Esophagus mucosa (tissue), 1 donor: ENCODE data around the gene CPEB1. TPM values are rescaled to one million over a fixed set of nuclear protein-coding genes. Genes with fewer than 3 reads are reported as not detected.
A peak's percentile ranks its signal among the peaks of the same experiment; 100 is the strongest.
"Not testable (repeated sequence)": the region's sequence is repeated elsewhere in the genome, so short reads cannot be mapped to it uniquely, and the experiment has no call there.

ENCODE experiments used
- ATAC-seq: fragments of 200-7000 bp; cut with Tn5 transposase; one replicate; pipeline ENCODE4 v1.9.1; 2020
- total RNA-seq: library from RNA; stranded (reverse); gene quantifications from one replicate; pipeline ENCODE4 v1.2.4, GENCODE V29; 2023
- donor health status: DM: yes; HTN: yes; CAD: no.

CPEB1 gene
- total RNA-seq, 1 donor from 2014 or later, result 0.12 TPM

DNA sequence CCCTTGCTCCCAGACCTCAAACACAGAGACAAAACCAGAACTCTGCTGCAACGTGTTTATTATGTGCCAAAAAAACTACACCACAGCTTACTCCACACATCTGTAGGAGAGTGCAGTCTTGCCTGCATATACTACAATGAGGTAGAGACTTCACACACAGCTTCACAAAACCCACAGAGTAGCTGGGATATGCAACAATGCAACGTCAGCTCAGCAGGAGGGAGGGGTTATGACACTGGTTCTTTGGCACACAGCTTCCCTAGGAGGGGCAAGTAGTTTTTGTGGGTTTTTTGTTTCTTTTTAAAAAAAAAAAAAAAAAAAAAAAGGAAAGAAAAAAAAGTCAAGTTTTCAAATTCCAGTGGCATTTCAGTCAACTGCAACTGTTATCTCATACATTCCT is 104.0 kb downstream of the CPEB1 start:
- no peak for ATAC-seq

DNA sequence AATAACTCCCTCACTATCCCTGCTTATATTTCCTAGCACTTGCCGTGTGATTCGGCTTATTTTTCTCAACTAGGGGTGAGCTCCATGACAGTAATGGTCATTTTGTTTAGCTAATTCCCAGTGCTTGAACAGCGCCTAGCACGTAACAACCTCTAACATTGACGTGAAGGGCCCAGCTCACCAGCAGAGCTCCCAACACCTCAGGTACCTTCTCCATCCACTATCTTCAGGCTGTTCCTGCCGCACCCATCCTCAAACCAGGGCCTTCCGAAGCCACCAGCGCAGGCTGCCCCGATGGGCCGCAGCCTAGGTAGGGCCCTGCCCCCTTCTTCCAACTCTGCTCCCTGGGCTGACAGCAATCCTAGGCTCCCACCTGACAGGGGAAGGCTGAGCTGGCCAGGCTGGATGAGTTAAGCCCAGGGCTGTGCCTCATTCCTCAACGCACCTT is 106.2 kb downstream of the CPEB1 start:
- ATAC-seq, result peak; percentile 38

DNA sequence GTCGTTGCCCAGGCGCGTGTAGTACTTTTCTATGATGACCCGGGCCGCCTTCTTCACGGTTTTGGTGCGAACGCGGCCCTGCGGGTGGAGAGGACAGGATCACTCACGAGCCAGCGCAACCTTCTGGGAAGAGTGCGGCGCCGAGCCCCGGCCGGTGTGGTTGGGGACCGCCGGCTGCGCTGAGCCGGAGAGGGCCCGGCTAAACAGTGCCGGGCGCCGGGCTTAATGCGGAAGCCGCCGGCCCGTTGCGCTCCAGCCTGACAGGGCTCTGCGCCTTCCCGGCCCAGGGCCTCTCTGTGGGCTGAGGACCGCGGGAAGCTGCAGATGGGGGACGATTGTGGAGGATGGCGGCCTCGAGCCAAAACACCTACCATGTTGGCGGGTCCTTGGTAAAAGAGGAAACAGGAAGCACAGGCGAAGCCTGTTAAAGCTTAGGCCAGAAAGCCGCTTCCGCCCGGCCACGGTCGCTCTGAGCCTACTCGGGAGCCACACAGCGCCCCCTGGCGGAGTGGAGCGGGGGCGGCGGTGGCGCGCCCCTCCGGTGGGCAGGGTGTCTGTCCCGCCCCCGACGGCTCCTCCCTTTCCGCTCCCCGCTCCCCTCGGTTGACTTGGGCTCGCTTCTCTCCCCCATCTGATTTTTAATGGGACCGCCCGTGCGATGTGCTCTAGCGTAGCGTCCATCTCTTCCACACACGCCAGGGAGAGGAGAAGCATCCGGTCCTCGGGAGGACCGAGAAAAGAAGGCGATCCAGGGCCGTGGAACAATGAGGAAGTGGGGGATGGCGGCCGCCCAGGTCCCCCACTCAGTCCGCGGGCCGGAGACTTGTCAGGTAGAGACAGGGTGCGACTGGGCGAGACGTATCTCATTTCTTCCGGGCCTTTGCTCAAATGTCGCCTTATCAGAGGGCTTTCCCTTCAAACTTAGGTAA is 106.8 kb downstream of the CPEB1 start, which contains the start of gene RPS17:
TSS of gene RPS17 (minus strand) at position 403 of the 929 bp plus-strand sequence. CDS start at position 374, 29 bp downstream.
- ATAC-seq, result peak; percentile 97

DNA sequence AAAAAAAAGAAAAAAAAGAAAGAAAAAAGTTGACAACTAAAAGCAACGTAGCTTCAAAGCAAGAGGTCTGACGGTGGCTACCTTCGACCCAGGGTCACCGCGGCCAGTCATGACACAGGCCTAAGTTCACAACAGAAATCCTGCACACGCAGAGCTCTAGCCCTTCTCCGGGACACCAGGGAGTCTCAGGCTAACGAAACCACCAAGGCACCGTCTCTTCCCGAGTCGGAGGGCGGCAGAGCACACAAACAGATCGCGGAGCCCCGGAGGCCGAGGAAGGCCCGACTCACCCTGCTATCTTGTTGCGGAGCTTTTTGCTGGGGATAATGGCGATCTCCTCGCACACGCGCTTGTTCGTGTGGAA is 107.5 kb downstream of the CPEB1 start:
- ATAC-seq, result peak; percentile 3

DNA sequence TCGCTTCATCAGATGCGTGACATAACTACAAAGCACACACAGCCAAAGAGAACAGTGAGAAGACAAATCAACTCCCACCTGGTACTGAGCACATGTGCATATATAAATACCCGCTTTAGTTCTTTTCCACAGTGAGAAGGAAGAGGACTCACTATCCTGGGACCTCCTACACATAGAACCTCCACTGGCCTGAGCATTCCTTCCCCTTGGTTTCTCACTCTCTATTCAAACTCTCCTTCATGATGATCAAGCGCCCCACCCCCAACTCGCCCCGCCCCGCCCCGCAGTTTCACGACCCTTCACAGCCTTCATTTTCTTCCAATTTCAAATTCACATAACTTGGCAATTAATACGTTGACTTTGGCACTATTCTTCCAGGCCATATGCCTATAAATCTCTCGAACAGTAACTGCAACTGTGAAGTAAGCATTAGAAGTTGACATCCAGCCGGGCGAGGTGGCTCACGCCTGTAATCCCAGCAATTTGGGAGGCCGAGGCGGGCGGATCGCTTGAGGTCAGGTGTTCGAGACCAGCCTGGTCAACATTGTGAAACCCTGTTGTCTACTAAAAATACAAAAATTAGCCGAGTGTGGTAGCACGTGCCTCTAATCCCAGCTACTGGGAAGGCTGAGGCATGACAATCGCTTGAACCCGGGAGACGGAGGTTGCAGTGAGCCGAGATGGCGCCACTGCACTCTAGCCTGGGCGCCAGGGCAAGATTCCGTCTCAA is 108.0 kb downstream of the CPEB1 start:
- no peak for ATAC-seq

DNA sequence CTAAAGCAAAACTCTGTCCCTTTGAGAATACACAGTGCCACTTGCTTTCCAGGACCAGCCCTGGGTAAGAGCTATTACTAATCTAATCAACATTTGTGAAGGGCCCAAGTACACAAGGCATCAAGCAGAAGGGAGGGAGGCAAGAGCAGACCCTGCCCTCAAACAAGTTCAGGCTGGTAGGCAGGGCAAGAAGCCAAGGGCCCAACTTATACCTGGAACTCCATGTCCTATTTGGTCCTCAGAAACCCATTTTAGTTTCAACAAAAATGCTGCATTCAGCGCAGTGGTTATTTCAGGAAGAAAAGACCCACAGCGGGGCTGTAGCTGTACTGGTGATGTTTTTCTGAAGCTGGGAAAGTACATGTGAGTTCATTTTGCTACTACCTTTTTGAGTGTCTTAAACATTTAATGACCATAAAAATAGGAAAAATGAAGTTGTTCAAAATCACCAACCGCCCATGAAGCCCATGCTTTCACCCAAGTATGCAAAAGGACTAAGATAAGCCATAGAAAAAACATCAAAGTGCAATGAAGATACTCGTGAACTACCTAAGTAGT is 109.7 kb downstream of the CPEB1 start:
- no peak for ATAC-seq

DNA sequence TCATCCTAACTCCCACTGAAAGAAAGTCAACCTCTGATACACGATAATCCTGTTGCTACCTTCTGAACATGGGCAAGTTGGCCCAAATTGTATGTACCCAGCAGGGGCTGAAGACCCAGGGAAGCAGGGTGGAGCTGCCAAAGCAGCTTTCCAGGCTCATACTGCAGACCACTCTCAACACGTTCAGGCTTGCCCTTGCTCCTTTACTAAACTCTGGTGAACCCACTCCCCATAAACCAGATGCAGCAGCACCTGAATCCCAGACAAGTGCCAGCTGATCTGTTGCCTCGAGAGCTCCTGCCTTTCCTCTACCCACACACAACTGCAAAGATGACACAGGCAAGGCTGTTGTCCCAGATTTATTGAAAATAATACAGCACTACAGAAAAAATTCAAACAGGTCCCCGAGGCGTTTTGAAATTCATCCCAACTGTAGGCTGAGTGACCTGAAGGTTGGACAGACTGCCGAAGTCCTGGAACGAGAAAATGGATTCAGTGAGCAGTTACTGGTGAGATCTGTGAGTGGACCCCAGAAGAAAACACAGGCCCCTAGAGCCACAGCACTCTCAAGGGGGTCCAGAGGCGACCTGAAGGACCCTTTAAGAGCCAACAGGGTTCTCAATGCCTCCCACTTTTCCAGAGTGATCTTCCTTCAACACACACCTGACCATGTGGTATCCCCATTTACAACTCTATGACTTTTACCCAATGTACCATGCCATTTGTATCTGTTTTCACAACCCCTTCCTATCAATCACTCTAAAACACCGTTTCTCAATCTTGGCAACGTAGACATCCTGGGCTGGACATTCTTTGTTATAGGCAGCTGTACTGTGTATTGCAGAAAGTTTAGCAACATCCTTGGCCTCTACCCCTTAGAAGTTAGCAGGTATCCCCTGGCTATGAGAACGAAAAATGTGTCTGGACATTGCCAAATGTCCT is 110.5 kb downstream of the CPEB1 start:
- ATAC-seq, result no peak

DNA sequence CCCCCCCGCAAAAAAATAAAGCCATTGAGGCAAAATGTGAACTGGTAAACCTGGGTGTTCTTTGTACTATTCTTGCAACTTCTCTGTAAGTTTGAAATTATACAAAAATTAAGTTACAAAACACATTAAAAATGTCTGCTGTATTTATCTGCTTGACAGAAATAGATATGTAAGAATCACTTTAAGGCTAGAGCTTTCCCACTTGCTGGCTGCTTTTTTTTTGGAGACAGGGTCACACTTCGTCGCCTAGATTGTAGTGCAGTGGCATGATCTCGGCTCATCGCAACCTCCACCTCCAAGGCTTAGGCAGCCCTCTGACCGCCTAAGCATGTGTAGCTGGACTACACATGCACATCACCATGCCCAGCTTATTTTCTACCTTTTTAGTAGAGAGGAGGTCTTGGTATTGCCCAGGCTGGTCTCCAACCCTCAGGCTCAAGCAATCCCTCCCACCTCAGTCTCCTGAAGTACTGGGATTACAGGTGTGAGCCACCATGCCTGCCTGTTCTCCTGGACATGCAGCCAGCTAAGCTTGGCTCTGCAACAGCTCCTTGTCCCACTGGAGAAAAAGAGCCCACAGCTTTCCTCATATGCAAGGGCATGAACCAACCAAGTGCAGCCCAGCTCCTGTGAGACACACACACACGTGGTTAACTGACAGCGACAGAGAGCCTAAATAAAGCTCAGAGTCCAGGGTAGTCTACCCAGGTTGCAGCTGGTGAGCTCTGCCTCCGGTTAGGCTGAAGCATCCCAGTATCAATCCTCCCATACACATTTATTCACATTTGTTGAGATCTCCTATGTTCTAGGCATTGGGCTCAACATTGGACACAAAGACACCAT is 111.4 kb downstream of the CPEB1 start:
- ATAC-seq, result no peak

DNA sequence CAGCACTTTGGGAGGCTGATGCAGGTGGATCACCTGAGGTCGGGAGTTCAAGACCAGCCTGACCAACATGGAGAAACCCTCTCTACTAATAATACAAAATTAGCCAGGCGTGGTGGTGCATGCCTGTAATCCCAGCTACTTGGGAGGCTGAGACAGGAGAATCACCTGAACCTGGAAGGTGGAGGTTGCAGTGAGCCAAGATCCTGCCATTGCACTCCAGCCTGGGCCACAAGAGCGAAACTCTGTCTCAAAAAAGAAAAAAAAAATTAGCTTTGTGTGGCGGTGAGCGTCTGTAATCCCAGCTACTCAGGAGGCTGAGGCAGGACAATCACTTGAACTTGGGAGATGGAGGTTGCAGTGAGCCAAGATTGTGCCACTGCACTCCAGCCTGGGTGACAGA is 112.0 kb downstream of the CPEB1 start:
- ATAC-seq, result not testable (repeated sequence)

DNA sequence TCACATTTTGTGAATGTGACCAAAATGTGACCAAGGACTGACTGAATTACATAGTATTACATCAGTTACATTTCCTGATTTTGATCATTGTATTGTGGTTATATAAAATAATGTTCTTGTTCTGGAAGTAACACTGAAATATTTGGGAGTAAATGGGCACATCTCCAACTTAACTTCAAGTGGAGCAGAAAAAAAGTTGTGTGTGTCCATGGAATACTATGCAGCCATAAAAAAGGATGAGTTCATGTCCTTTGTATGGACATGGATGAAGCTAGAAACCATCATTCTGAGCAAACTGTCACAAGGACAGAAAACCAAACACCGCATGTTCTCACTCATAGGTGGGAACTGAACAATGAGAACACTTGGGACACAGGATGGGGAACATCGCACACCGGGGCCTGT is 112.7 kb downstream of the CPEB1 start:
- not testable (repeated sequence) for ATAC-seq

DNA sequence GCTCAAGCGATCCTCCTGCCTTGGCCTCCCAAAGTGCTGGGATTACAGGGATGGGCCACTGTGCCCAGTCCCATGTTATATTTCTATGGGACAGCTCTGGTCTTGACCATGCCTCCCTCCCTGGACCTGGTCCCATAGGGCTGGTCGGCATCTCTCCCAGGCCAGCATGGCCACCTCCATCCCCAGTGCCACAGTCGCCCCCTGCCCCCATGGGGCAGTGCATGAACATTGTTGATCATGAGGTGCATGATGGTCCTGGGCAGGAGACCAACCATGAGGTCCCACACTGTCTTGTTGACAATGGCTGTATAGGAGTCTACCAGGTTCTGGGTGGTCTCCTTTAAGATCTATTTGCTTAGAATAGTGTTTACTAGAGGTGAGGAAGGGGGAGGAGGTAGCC is 113.4 kb downstream of the CPEB1 start:
- peak; percentile 2 for ATAC-seq

DNA sequence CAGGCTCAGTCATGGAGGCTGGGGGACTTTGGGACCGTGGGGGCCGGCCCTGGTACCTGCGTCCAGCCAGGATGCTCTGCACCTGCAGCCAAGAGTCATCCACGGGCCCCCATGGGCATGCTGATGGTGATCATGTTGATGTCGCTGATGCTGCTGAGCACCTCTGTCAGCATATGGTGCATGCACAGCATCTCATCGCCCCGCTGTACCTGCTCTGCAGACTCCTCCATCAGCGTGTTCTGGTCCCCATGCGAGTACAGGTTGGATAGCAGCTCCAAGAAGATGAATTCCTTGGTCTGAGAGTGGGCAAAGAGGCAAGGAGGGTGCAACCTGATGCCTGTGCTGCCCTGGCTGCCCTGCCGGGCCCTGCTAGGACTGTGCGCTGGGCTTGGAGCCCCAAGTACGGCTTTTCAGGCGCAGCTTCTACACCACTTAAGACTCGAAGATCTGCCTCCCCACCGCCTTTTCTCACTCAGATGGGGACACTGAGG is 114.1 kb downstream of the CPEB1 start:
- peak; percentile 12 for ATAC-seq

DNA sequence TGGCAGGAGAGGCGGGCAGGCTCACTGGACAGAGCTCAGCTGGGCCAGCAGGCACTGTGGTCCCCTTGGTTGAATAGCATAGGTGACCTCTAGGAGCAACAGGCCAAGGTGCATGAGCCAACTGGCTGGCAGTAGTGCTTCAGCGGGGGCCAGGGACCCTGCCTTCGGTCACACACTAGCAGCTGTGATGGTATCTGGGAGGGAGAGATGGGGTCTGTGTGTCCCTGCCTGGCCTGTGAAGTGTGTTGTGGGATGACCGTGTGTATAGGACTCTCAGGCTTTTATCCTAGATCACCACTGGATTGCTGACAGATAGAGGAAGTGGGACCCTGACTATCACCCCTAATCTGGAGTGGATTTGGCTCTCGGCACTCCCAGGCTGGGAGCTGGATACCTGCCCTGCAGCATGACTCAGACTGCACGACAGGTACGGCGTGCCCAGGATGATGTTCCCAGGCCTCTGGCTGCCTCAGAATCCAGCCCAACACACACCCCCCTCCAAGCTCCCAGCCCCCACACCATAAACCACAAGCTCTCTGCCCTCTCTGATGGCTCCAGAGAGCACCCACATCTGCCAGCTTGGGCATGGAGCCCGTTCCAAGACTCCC is 114.7 kb downstream of the CPEB1 start:
- ATAC-seq, result peak; percentile 45

DNA sequence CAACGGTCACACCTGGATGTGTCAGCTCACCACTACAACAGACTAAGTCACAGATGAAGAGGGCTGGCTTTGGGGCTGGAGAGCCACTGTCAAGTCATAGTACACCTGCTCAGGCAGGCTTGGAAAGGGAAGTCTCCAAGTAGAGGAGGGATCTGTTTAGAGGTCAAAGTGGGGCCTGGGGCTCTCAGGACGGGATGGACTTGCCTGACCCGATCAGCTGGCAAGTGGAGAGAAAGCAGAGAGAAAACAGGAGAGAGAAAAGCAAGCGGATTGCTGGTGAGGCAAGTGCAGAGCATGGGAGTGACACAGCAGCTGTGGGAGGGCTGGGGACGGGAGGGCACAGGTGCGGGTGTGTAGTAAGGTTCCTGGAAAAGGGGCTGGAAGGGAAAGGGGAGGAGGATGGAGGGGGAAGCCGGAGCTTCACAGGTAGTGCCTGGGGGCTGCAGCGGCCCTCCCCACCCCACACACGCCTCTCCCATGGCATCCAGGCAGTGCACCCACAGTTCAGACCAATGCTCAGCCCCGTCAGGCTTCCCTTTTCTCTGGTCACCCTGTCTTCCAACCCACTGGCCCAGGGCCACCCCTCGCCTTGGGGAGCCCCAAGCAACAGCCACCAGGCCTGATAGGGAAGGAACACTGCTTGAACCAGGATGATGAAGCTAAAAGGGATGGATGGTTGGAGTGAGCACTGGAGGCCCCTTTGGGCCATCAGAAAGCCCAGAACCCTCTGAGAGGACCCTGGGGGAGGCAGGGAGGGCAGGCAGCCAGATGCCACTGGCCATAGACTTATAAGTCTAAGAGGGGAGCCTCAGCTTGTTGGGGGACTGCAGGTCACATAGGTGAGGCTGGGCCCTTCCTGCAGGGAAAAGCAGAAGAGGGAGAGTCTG is 115.4 kb downstream of the CPEB1 start:
- peak; percentile 16 for ATAC-seq

DNA sequence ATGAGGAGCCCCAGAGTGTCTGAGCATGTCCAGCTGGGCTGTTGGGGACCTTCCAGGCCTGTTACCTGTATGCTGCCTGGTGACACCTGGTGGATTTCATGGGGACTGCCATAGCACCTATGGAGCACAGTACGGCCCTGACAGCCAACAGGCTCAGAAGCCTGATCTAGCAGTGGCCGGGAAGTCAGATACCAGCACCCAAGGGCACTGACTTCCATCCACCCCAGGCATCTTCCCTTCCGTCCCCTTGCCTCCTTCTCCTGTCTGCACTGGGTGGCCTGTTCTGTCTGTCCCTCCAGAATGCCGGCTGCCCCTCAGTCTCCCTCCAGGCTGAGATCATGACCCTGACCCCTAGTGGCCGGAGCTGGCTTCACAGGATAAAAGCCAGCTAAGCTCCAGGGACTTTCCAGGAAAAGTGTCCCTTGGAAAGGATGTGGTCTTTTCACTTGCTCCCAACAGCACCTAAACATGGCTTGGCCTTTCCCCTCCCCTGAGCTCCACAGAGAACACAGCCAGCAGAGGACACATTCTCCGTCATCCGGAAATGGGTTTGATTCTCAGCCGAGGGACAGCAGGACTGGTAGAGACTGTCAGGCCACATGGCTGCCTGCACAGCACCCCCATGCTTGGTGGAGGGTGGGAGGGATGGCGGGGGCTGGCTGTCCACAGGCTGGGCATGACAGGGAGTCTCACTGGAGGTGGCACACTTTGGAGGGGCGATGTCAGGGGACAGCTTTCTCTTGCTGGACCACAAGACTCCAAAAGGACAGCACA is 116.4 kb downstream of the CPEB1 start:
- ATAC-seq, result peak; percentile 74

DNA sequence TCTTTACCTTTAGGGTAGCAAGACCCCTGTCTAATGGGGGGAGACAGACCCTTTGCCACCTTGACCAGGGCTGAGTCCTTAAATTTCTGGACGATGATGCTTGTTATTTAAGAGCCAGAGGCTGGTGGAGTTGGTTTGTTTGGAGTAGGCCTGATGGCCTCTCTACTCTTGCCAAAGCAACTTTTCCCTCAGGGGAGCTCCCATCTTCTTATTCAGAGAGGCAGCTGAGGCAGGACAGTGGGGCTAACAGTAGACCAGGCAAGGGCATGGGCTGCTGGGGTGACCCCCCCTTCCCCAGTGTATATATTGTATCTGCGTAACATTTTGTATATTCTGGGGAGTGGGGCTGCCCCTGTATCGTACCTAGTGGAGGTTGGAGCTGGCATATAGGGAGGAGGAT is 117.2 kb downstream of the CPEB1 start:
- no peak for ATAC-seq

DNA sequence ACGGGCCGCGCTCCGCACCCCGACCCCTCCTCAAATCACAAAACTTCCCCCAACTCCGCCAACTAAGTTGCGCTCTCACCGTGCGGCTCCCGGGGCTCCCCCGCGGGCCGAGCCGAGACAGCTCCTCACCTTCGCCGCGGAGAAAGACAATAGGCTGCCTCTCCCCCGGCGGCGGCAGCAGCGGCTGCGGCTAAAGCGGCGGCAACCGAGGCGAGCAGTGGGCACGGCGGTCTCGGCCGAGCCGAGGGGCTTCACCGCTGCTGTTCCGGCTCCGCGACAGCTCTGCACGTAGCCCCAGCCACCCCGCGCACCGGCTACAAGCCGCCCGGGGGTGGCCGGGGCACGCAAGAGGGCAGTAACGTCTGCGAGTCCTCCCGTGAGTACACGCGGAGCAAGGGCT is 133.6 kb downstream of the CPEB1 start:
- not testable (repeated sequence) for ATAC-seq

DNA sequence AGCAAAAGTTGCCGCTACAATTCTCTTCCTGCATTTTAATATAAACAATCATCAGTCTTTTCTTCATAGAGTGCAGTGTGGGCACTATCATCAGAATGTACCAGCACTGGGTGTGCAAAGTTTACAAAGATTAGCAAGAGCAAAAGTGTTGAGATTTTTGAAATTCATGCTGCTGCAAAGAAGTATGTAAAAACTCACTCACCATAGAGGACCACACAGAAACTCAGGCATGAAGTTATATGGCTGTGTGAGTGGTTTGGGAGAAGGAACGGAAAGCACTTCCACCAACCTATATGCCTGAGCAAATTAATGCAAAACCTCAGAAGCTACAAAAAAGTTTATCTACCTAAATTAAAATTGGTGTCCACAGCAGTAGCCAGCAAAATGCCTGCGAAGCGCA is 139.5 kb downstream of the CPEB1 start:
- not testable (repeated sequence) for ATAC-seq

DNA sequence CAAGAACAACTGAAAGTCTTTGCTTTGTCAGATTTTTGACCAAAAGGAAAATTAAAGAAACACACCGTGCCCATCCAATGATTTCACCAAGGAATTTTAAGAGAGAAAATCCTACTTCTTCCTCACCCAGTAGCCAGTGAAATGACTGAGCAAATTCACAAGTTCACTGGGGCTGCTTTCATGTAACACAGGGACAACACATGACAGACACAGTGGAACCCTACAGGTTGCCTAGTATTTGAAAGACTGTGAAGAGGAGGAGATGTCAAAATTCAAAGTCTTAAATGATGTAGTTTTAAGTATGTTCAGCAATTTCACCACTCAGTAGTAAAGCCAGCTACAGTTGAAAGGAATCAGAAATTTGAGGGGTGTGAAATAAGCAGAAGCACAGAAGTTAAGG is 140.1 kb downstream of the CPEB1 start:
- ATAC-seq, result not testable (repeated sequence)
